Activated CD8-positive, alpha-beta memory T cell treated with anti-CD3 and anti-CD28 coated beads for 36 hours (primary cell): ENCODE results near the gene DUSP23. TPM values are rescaled to one million over a fixed set of nuclear protein-coding genes. Genes with fewer than 3 reads are reported as not detected.

Experiments
- CTCF ChIA-PET: fragments of 350-600 bp; sonication (Branson Sonifier 250); formaldehyde crosslinking; loops from one replicate; lab custom pipeline; 2021; ENCODE audit warnings: antibody characterized with exemption; lab: Charles Lee
- POLR2A ChIA-PET: fragments of 350-600 bp; sonication (Branson Sonifier 250); formaldehyde crosslinking; loops from one replicate; lab custom pipeline; 2021; ENCODE audit warnings: antibody characterized with exemption; lab: Charles Lee
- total RNA-seq, 2 experiments: library from RNA; stranded (reverse); gene quantifications; one replicate each; pipeline ENCODE4 v1.2.3, GENCODE V29; 2021

The DUSP23 gene
- total RNA-seq, 2 experiments from 2014 or later, result 36.9 to 38.6 TPM

- CTCF ChIA-PET, result no interaction called here
- POLR2A ChIA-PET, result interaction anchor here (0.5 kb wide), 1 partner anchor 608 kb away, joined by 3 read pairs; no protein-coding TSS in a partner anchor
These were observed 1.3 kb upstream of the DUSP23 start for GRCh38 chr1:159779403-159779851.

- CTCF ChIA-PET, result interaction anchor here (1.4 kb wide), 1 partner anchor 8 kb away, joined by 4 read pairs; no protein-coding TSS in a partner anchor
- POLR2A ChIA-PET, result interaction anchor here (1.2 kb wide), 1 partner anchor 19 kb away, joined by 3 read pairs; no protein-coding TSS in a partner anchor
These were observed 1.2 kb downstream of the DUSP23 start for GRCh38 chr1:159781992-159782391.

- POLR2A ChIA-PET, result no interaction called here
- CTCF ChIA-PET, result no interaction called here
These were observed 3.0 kb downstream of the DUSP23 start for GRCh38 chr1:159783724-159784123.

- ChIA-PET CTCF (interaction anchor here (1.2 kb wide), 1 partner anchor 105 kb away, joined by 3 read pairs; no protein-coding TSS in a partner anchor), POLR2A (no interaction called here)
These were observed 5.7 kb downstream of the DUSP23 start for GRCh38 chr1:159786465-159786864.

- CTCF ChIA-PET, result interaction anchor here (0.6 to 1.2 kb wide), 2 partner anchors 11 to 104 kb away, joined by 3 read pairs; no protein-coding TSS in a partner anchor
- POLR2A ChIA-PET, result no interaction called here
These were observed 6.2 kb downstream of the DUSP23 start for GRCh38 chr1:159786966-159787365.

GRCh38 chr1:159790237-159790917 lies 9.6 kb downstream of the DUSP23 start:
- ChIA-PET CTCF (interaction anchor here (0.8 to 1.1 kb wide), 5 partner anchors 9 to 100 kb away, joined by 3 to 5 read pairs (median 3); partner anchors contain the start of gene DUSP23), POLR2A (no interaction called here)

- ChIA-PET POLR2A (no interaction called here), CTCF (no interaction called here)
These were observed 10.3 kb downstream of the DUSP23 start for GRCh38 chr1:159791031-159791430.

- CTCF ChIA-PET, result no interaction called here
- POLR2A ChIA-PET, result no interaction called here
These were observed 10.7 kb downstream of the DUSP23 start for GRCh38 chr1:159791461-159791860.

GRCh38 chr1:159795534-159795933 lies 14.8 kb downstream of the DUSP23 start:
- CTCF ChIA-PET, result interaction anchor here (0.9 kb wide), 1 partner anchor 95 kb away, joined by 4 read pairs; no protein-coding TSS in a partner anchor

GRCh38 chr1:159798893-159799292 lies 18.1 kb downstream of the DUSP23 start:
- CTCF ChIA-PET, result interaction anchor here (0.8 to 4.4 kb wide), 22 partner anchors 11 to 209 kb away, joined by 3 to 105 read pairs (median 4); partner anchors contain the start of genes DUSP23 and SLAMF8
- POLR2A ChIA-PET, result interaction anchor here (0.9 kb wide), 1 partner anchor 125 kb away, joined by 3 read pairs; no protein-coding TSS in a partner anchor

More at GRCh38 chr1:159795534-159795933, 14.8 kb downstream of the DUSP23 start:
- POLR2A ChIA-PET, result no interaction called here

- ChIA-PET POLR2A (interaction anchor here (0.9 kb wide), 1 partner anchor 125 kb away, joined by 3 read pairs; no protein-coding TSS in a partner anchor), CTCF (interaction anchor here (0.6 to 4.4 kb wide), 19 partner anchors 10 to 208 kb away, joined by 3 to 105 read pairs (median 4); partner anchors contain the start of genes DUSP23 and SLAMF8)
These were observed 18.8 kb downstream of the DUSP23 start for GRCh38 chr1:159799446-159799985.

- ChIA-PET CTCF (interaction anchor here (0.6 to 4.4 kb wide), 7 partner anchors 10 to 207 kb away, joined by 3 to 105 read pairs (median 8); partner anchors contain the start of gene SLAMF8), POLR2A (no interaction called here)
These were observed 19.6 kb downstream of the DUSP23 start for GRCh38 chr1:159800177-159800930.

GRCh38 chr1:159802111-159802510 lies 21.3 kb downstream of the DUSP23 start, which contains the start of gene FCRL6:
Gene FCRL6, plus strand, starts transcription at chr1:159802360. Its CDS starts 65 bp downstream, at chr1:159802425.
- POLR2A ChIA-PET, result no interaction called here
- CTCF ChIA-PET, result interaction anchor here (0.8 to 5.0 kb wide), 5 partner anchors 15 to 206 kb away, joined by 3 to 36 read pairs (median 5); no protein-coding TSS in a partner anchor

- POLR2A ChIA-PET, result interaction anchor here (0.6 kb wide), 1 partner anchor 23 kb away, joined by 3 read pairs; the partner anchor contains the start of gene SLAMF8
- CTCF ChIA-PET, result interaction anchor here (0.9 to 5.0 kb wide), 4 partner anchors 14 to 87 kb away, joined by 3 to 36 read pairs (median 3); no protein-coding TSS in a partner anchor
These were observed 23.4 kb downstream of the DUSP23 start for GRCh38 chr1:159803956-159804689.

GRCh38 chr1:159804924-159805323 lies 24.2 kb downstream of the DUSP23 start:
- ChIA-PET POLR2A (interaction anchor here (0.6 kb wide), 1 partner anchor 22 kb away, joined by 3 read pairs; the partner anchor contains the start of gene SLAMF8), CTCF (interaction anchor here (0.9 to 5.0 kb wide), 4 partner anchors 15 to 87 kb away, joined by 3 to 36 read pairs (median 3); no protein-coding TSS in a partner anchor)

- CTCF ChIA-PET, result interaction anchor here (1.4 kb wide), 1 partner anchor 76 kb away, joined by 5 read pairs; no protein-coding TSS in a partner anchor
- POLR2A ChIA-PET, result no interaction called here
These were observed 35.2 kb downstream of the DUSP23 start for GRCh38 chr1:159815926-159816325.

- POLR2A ChIA-PET, result interaction anchor here (0.6 kb wide), 1 partner anchor 34 kb away, joined by 4 read pairs; no protein-coding TSS in a partner anchor
- CTCF ChIA-PET, result interaction anchor here (0.8 to 1.6 kb wide), 5 partner anchors 9 to 75 kb away, joined by 3 to 9 read pairs (median 5); partner anchors contain the start of genes FCRL6 and SLAMF8
These were observed 36.7 kb downstream of the DUSP23 start for GRCh38 chr1:159817276-159818041.
